GM21381 (cell line): ENCODE measurements around the gene UBL4B.

ENCODE experiments used
- ATAC-seq: cut with Tn5 transposase; IDR thresholded peaks from one replicate; pipeline ENCODE4 v1.9.1; 2021; ENCODE audit warnings: mild to moderate bottlenecking, moderate library complexity; ENCODE audit not compliant: unreplicated experiment

UBL4B gene

GRCh38 chr1:110112656-110113055, 413 bp downstream of the UBL4B start:
- ATAC-seq = no peak

DNA sequence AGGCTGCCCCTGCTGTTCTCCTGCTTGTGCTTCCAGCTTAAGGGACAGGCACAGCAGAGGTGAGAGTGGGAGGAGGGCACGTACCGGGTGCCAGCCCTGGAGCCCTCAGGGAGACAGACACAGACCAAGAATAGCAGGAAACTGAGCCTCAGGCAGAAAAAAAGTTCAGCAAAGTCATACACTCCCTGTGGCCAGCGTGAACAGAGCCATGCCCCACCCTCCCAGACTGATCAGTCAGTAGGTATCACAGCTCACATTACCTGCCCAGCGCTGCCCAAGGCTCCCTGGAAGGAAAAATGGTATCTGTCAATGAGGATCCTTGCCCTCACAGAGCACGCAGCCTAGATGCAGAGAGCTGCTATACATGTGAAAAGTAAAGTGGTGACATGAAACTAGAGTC, 1.3 kb downstream of the UBL4B start:
- ATAC-seq = no peak

- ATAC-seq = no peak
Measured at GRCh38 chr1:110114173-110114572, 1.9 kb downstream of the UBL4B start.

DNA sequence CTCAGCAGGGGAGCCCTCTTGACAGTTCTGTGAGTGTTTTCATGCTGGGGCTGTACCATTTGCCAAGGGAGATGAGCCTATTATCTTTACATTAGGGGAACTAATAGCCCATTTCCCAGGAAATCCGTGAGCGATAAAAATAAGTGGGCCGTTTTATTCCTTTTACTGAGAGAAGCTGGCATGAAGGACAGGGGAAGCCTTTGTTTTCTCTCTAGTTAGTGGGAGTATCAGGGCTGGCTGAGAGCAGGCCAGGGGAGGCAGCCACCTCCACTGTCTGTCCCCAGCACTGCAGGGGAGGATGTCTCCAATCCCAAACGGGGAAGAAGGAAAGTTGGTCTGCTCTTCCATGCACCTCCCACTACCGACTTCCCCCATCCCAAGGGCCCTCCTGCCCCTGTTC, 2.5 kb downstream of the UBL4B start:
- ATAC-seq = no peak

DNA sequence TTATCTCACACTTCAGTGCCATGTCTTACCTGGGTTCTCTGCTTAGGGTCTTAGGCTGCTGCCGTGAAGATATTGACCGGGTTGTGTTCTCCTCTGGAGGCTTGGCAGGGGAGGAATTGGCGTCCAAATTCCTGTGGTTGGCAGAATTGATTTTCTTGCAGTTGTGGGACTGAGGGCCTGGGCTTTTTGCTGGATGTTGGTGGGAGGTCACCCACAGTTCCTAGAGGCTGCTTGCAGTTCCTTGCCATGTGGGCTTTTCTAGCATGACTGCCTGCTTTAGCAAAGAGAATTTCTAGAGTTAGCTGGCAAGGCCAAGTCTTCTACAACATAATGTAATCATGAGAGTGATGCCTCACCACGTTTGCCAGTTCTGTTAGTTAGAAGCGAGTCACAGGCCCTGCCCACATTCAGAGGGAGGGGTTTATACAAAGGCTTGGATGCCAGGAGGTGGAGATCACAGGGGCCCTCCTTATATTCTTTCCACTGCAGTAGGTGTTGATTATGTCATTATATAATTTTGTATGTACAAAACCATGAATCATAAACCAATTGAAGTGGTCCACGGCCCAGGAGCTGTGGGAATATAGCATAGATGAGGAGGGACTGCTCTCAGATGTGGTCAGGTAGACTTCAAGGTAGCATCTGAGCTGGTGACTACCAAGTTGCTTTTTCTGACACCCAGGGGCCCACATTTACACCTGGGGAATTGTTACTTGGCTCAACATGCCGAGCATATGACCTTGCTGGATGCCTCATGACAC, 6.6 kb downstream of the UBL4B start:
- ATAC-seq = no peak

DNA sequence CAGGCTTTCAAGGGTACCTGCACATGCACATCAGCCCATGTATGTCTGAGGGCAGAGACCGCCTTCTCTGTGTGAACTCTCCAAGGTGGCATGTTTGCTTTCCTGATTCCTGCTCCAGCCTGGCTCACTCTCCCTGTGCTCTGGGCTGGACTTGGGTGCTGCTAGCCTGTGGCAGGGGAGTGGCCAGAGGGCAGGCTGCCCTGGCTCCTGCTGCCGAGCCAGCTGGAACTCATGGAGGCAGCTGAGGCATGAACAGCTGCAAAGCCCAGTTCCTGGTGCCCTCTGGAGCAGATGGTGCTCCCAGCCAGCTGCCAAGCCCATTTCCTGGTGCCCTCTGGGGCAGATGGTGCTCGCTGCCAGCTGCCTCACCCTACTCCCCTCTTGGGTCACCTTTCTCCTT, 7.6 kb downstream of the UBL4B start:
- no peak for ATAC-seq

- no peak for ATAC-seq
Measured at GRCh38 chr1:110120960-110121561, 8.8 kb downstream of the UBL4B start.

DNA sequence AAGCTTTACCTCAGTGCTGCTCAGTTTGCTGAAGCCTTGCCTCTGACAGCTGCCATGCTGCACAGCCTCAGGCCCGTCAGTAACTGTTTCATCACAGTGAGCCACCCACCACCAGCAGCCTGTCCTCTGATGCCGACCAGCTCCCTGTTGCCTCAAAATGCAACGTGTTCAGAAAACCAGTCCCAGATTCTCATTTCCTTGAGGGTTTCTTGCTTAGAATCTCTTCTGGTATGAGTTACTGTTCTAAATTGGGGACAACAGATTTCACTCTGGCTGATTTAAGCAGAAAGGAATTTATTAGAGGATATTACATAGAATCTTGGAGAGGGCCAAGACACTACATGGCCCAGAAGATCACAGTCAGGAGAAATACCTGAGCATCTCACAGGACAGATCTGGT, 11.0 kb downstream of the UBL4B start:
- no peak for ATAC-seq

DNA sequence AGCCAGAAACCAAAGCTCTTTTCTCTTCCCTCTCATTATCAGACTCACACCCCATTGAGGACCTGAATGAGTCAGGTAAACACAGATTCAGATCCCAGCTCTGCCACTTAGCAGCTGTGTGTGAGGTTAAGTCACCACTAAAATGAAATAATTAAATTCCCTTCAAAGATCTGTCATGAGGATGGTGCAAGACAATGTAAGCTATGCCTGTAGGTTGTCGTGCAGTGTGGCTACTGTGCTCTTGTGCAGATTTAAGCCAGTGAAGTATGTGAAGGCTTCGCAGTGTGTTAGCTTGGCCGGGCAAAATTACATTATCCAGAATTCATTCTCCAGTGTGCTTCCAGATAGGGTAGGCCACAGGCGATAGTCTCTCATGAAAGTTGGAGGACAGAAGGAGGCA, 13.6 kb downstream of the UBL4B start:
- ATAC-seq = no peak

GRCh38 chr1:110130113-110130591, 17.9 kb downstream of the UBL4B start:
- ATAC-seq = no peak

- ATAC-seq = no peak
Measured at GRCh38 chr1:110130989-110131388, 18.7 kb downstream of the UBL4B start.

GRCh38 chr1:110132682-110133081, 20.4 kb downstream of the UBL4B start:
- ATAC-seq = no peak

GRCh38 chr1:110133436-110133835, 21.2 kb downstream of the UBL4B start:
- ATAC-seq = no peak

DNA sequence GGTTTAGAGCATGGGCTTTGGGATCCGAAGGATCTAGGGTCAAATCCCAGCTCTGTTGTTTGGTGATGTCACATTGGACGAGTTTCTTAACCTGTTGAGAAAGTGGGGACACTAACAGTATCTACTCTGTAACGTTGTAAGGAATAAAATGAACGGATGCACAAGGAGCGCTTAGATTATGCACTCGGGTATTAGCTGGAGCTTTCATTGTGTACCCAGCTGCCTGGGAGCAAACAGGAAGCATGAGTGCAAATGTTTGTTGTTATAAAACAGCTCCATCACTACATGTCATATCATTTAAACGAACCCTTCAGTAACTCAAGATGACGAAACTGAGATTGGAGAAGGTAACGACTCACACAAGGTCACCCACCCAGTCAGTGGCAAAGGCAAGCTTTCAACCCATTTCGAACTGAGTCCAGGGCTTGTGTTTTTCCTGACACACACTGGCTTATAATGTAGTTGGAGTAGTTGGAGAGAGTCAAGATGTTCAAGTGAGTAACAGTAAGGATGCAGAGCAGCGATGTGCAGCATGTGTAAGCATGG, 21.9 kb downstream of the UBL4B start:
- no peak for ATAC-seq

- no peak for ATAC-seq
Measured at GRCh38 chr1:110135246-110135645, 23.0 kb downstream of the UBL4B start.

DNA sequence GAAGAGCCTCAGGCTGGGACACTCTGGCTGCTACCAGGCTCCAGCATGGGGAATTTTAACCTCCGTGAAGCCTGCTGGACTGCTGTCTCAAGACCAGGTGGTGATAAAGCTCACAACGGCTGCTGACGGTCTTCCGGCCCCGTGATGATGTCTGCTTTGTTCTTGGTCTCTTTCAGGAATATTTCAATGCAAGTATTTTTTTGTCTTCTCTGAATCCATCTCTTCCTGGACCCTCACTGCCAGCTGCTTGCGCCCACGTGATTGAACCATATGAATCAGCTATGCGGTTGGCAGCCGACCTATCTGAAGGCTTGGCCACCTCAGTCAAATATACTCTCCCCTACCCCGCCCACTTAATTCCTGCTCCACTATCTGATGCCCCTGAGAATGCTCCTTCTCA, 23.4 kb downstream of the UBL4B start:
- ATAC-seq = no peak

- ATAC-seq = no peak
Measured at GRCh38 chr1:110136911-110137310, 24.7 kb downstream of the UBL4B start.

DNA sequence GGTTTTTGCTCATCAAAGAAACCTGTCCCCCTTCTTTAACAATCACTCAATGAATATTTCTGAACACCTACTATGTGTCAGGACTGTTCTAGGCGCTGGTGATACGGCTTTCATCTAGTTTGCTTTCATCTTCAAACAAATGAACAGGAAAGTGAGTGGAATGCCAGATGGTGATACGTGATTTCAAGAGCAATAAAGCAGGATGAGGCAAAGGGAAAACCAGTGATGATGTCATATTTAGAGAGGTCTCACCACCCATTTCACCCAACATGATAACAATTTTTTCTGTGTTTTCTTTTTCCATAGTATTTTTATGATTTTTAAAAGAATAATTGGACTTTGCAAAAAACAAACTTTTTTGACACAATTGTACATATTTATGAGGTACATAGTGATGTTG, 26.7 kb downstream of the UBL4B start:
- no peak for ATAC-seq

GRCh38 chr1:110144366-110144765, 32.1 kb downstream of the UBL4B start:
- no peak for ATAC-seq

GRCh38 chr1:110148961-110149360, 36.7 kb downstream of the UBL4B start:
- no peak for ATAC-seq

DNA sequence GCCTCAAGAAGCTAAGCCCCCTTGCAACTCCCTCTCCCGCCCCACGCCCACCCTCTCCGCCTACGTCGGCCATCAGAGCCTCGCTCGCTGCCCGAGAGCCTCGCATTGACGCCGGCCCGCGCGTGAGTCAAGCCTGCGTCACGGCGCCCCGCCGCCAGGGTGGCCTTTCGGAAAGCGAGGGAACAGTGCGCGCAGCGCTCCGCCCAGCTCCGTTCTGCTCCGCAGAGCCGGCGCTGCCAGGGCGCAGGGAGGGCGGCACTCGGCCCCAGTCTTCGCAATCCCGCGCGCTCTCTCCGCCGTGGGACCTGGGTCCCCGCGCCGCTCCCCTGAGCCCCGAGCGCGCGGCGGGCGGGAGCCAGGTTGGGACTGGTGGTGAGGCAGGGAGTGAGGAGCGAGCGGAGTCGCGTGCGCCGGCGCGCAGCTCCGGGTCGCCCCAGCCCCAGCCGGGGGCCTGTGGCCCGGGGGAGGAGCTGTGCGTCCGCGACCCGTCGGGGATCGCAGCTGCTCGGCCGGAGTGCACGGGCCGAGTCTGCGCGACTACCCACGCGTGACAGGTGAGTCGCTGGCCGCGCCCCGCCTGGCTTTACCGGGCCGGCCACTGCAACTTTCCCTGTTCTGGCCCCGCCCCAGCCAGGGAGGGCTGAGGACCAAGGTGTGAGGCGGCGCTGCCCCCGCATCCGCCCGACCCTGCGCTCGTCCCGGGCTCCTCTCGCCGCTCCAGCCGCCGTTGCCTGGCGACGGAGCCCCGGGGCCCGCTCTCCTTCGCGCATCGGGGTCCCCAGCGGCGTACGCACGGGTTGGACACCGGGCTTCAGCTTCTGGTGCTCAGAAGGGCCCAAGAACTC, 38.3 kb downstream of the UBL4B start, which contains the start of gene SLC6A17:
Gene SLC6A17 (plus strand): TSS at position 165 of the 845 bp plus-strand sequence. CDS start 16,436 bp downstream, outside the sequence.
- ATAC-seq = no peak
